ENCODE data around the gene BDKRB1. TPM values are rescaled to one million over a fixed set of nuclear protein-coding genes. Genes with fewer than 3 reads are reported as not detected.

The BDKRB1 gene
- not detected in 2 replicates for total RNA-seq

GRCh38 chr14:96255501-96256366 lies at the start of gene BDKRB1:
BDKRB1 (plus strand) TSS chr14:96256210; CDS start chr14:96263683, 7,473 bp downstream.

Small RNAs within 50 kb of the gene (small RNA-seq; reads per million reads assigned to genes)
- gene CKS1BP1: not detected

Other genes with a start within 250 kb of the BDKRB1 start
- 0.11 and 0.79 TPM in 2 replicates for gene C14orf132, start 216.8 kb upstream of the BDKRB1 start, total RNA-seq
- gene BDKRB2, start 51.4 kb upstream of the BDKRB1 start, total RNA-seq: 0.22 and 2.4 TPM in 2 replicates
- gene ATG2B, start 107.1 kb downstream of the BDKRB1 start, total RNA-seq: 16.5 and 20.1 TPM in 2 replicates
- 17.7 and 30.7 TPM in 2 replicates for gene GSKIP, start 107.3 kb downstream of the BDKRB1 start, total RNA-seq
- 1.2 TPM in 2 replicates for gene AK7, start 135.9 kb downstream of the BDKRB1 start, total RNA-seq
- 83.6 and 117 TPM in 2 replicates for gene PAPOLA, start 246.2 kb downstream of the BDKRB1 start, total RNA-seq